ENCODE measurements around the gene CELSR1.

DNA sequence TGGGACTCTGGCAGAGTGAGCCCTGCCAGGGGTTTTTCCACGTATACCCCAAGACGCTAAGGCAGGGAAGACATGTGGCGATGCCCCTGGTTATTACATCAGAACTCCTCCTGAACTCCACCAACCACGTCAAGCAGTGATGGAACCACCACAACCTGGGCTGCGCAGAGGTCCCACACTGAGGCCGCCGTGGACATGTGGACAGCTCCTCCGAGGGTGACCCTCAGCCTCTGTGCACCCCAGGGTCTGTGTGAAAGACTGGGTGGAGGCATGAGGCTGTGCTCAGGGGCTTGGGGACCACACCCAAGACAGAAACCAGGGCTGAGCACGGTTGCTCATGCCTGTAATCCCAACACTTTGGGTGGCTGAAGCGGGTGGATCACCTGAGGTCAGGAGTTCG lies 149.7 kb downstream of the CELSR1 start:
- TF ChIP-seq RARB (CRISPR knock-in tag; IDR thresholded peaks at IDR 0.05) = no peak
- TF ChIP-seq, protein P1, sequence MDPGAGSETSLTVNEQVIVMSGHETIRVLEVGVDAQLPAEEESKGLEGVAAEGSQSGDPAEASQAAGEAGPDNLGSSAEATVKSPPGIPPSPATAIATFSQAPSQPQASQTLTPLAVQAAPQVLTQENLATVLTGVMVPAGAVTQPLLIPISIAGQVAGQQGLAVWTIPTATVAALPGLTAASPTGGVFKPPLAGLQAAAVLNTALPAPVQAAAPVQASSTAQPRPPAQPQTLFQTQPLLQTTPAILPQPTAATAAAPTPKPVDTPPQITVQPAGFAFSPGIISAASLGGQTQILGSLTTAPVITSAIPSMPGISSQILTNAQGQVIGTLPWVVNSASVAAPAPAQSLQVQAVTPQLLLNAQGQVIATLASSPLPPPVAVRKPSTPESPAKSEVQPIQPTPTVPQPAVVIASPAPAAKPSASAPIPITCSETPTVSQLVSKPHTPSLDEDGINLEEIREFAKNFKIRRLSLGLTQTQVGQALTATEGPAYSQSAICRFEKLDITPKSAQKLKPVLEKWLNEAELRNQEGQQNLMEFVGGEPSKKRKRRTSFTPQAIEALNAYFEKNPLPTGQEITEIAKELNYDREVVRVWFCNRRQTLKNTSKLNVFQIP (CRISPR knock-in tag; IDR thresholded peaks at IDR 0.05; ENCODE audit: borderline replicate concordance, low read depth) = no peak
- no peak for TF ChIP-seq ZNF70 (CRISPR knock-in tag; IDR thresholded peaks at IDR 0.05)
- no peak for TF ChIP-seq ESRRG (CRISPR knock-in tag; IDR thresholded peaks at IDR 0.05)
- TF ChIP-seq, protein P2, sequence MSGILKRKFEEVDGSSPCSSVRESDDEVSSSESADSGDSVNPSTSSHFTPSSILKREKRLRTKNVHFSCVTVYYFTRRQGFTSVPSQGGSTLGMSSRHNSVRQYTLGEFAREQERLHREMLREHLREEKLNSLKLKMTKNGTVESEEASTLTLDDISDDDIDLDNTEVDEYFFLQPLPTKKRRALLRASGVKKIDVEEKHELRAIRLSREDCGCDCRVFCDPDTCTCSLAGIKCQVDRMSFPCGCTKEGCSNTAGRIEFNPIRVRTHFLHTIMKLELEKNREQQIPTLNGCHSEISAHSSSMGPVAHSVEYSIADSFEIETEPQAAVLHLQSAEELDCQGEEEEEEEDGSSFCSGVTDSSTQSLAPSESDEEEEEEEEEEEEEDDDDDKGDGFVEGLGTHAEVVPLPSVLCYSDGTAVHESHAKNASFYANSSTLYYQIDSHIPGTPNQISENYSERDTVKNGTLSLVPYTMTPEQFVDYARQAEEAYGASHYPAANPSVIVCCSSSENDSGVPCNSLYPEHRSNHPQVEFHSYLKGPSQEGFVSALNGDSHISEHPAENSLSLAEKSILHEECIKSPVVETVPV (CRISPR knock-in tag; IDR thresholded peaks at IDR 0.05) = no peak
- TF ChIP-seq, protein P3, sequence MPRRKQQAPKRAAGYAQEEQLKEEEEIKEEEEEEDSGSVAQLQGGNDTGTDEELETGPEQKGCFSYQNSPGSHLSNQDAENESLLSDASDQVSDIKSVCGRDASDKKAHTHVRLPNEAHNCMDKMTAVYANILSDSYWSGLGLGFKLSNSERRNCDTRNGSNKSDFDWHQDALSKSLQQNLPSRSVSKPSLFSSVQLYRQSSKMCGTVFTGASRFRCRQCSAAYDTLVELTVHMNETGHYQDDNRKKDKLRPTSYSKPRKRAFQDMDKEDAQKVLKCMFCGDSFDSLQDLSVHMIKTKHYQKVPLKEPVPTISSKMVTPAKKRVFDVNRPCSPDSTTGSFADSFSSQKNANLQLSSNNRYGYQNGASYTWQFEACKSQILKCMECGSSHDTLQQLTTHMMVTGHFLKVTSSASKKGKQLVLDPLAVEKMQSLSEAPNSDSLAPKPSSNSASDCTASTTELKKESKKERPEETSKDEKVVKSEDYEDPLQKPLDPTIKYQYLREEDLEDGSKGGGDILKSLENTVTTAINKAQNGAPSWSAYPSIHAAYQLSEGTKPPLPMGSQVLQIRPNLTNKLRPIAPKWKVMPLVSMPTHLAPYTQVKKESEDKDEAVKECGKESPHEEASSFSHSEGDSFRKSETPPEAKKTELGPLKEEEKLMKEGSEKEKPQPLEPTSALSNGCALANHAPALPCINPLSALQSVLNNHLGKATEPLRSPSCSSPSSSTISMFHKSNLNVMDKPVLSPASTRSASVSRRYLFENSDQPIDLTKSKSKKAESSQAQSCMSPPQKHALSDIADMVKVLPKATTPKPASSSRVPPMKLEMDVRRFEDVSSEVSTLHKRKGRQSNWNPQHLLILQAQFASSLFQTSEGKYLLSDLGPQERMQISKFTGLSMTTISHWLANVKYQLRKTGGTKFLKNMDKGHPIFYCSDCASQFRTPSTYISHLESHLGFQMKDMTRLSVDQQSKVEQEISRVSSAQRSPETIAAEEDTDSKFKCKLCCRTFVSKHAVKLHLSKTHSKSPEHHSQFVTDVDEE (CRISPR knock-in tag; IDR thresholded peaks at IDR 0.05) = no peak
- TF ChIP-seq, protein P4, sequence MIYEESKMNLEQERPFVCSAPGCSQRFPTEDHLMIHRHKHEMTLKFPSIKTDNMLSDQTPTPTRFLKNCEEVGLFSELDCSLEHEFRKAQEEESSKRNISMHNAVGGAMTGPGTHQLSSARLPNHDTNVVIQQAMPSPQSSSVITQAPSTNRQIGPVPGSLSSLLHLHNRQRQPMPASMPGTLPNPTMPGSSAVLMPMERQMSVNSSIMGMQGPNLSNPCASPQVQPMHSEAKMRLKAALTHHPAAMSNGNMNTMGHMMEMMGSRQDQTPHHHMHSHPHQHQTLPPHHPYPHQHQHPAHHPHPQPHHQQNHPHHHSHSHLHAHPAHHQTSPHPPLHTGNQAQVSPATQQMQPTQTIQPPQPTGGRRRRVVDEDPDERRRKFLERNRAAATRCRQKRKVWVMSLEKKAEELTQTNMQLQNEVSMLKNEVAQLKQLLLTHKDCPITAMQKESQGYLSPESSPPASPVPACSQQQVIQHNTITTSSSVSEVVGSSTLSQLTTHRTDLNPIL (CRISPR knock-in tag; IDR thresholded peaks at IDR 0.05; ENCODE audit: low read depth) = no peak
- no peak for TF ChIP-seq SNAI2 (CRISPR knock-in tag; IDR thresholded peaks at IDR 0.05)
- TF ChIP-seq CSDC2 (CRISPR knock-in tag; IDR thresholded peaks at IDR 0.05) = no peak
- TF ChIP-seq TOX (CRISPR knock-in tag; IDR thresholded peaks at IDR 0.05; ENCODE audit: borderline replicate concordance) = no peak
- TF ChIP-seq ZFP3 (CRISPR knock-in tag; IDR thresholded peaks at IDR 0.05) = no peak
- no peak for TF ChIP-seq ARNTL (CRISPR knock-in tag; IDR thresholded peaks at IDR 0.05; ENCODE audit: borderline replicate concordance, low read depth)
- TF ChIP-seq, protein P5, sequence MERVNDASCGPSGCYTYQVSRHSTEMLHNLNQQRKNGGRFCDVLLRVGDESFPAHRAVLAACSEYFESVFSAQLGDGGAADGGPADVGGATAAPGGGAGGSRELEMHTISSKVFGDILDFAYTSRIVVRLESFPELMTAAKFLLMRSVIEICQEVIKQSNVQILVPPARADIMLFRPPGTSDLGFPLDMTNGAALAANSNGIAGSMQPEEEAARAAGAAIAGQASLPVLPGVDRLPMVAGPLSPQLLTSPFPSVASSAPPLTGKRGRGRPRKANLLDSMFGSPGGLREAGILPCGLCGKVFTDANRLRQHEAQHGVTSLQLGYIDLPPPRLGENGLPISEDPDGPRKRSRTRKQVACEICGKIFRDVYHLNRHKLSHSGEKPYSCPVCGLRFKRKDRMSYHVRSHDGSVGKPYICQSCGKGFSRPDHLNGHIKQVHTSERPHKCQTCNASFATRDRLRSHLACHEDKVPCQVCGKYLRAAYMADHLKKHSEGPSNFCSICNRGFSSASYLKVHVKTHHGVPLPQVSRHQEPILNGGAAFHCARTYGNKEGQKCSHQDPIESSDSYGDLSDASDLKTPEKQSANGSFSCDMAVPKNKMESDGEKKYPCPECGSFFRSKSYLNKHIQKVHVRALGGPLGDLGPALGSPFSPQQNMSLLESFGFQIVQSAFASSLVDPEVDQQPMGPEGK (CRISPR knock-in tag; IDR thresholded peaks at IDR 0.05; ENCODE audit: borderline replicate concordance) = no peak
